T-helper 1 cell treated with Interleukin-12 subunit alpha and Interleukin-12 subunit beta and Interleukin-4 antibody, amounts not matched to agents 30 ng/mL and 1 ng/mL, for 36 hours (primary cell): ENCODE data around the gene CEACAM21. TPM values are rescaled to one million over a fixed set of nuclear protein-coding genes. Genes with fewer than 3 reads are reported as not detected.

Experiments
- intact Hi-C: fragments of 100-400 bp; cut with micrococcal nuclease; formaldehyde crosslinking; loops from one replicate; pipeline ENCODE4 v1.15.1; 2024
- total RNA-seq: library from RNA; stranded (reverse); gene quantifications from 2 replicates; pipeline ENCODE4 v1.2.3, GENCODE V29; 2022

CEACAM21 gene
- total RNA-seq, 1 donor from 2014 or later = 45.3 TPM

DNA sequence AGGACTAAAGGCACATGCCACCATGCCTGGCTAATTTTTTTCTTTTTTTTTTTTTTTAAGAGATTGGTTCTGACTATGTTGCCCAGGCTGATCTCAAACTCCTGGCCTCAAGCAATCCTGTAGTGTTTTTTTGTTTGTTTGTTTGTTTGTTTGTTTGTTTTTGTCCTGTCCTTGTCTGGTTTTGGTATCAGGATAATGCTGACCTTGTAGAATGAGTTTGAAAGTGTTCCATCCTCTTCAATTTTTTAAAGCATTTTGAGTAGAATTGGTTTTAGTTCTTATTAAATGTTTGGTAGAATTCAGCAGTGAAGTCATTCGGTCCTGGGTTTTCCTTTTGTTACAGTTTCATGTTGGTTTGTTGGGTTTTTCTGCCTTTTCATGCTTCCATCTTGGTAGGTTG, 31.7 kb downstream of the CEACAM21 start:
- intact Hi-C loops = no loop called here

- intact Hi-C loops = no loop called here
These were observed 34.8 kb downstream of the CEACAM21 start for GRCh38 chr19:41610789-41611188.

DNA sequence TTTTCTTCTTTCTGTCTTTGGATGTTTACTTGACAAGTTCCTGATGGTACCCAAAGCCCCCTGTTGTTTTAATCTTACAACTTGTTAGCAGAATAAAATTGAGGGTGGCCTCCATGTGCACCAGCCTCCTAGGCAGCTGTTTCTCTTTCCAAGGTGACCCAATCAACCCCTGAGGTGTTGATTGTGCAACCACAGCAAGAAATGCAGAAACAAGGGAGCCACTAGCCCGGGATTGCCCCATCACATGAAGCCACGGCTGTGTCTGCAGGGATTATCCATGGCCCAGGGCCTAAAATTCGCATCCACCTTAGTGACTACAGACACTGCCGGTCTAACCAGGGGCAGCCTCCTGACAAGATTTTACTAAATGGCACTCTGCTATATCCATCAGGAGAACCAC, 36.5 kb downstream of the CEACAM21 start:
- intact Hi-C loops = no loop called here

GRCh38 chr19:41615207-41615606, 39.2 kb downstream of the CEACAM21 start:
- intact Hi-C loops = no loop called here

DNA sequence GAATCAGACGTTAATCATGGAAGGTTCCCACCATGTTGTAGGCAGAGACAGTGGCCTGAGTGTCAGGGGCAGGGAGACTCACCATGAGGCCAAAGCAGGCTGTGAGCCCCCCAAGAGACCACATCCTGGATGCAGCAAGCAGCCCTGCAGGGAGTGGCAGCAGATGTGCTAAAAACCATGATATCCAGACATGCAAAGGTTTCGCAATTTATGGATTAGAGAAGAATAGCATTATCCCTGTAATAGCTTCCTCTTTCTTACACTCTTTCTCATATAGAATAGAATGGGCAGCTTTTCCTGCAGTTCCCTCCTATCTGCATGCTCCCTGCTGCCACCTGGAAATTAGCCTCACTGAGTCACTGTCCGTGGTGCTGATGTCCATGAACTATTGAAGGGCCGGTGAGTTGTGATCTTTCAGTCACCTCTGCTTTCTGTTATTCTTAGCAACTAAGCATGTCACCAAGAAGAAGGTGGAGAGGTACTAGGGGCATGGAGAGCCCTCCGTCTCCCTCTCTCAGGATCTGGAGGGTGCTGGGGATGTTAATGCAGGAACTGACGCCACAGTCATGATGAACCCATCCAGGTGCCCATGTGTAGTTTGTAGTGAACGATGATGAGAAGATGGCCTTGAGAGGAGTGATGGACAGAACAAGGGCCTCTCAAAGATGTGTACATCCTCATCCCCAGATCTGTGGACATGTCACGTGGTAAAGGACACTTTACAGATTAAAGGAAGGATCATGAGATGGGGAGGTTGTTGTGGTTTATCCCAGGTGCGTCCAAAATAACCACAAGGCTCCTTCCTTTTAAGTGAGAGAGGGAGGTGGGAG, 41.0 kb downstream of the CEACAM21 start:
- intact Hi-C loops = no loop called here

GRCh38 chr19:41617941-41618730, 42.2 kb downstream of the CEACAM21 start:
- intact Hi-C loops = no loop called here

GRCh38 chr19:41619018-41619556, 43.1 kb downstream of the CEACAM21 start:
- intact Hi-C loops = no loop called here

DNA sequence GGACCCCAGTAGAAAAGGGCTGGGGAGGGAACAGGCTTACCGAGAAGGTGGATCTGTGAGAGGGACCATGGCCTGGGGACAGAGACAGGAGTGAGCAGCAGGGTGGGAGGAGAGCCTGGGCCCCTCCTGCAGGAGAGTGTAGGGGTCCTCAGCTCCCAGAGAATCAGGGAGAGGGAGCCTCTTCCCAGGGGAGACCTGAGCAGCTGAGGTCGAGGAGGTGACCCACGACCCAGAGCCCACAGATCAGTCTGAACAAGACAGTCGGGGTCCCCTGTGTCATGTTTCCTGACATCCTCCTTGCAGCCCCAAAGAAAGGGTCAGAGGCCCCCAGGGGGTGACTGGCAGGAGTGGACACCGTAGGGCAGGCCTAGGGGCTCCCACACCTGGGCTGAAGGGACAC, 44.2 kb downstream of the CEACAM21 start:
- intact Hi-C loops = no loop called here

- intact Hi-C loops = no loop called here
These were observed 45.3 kb downstream of the CEACAM21 start for GRCh38 chr19:41621226-41621625.

DNA sequence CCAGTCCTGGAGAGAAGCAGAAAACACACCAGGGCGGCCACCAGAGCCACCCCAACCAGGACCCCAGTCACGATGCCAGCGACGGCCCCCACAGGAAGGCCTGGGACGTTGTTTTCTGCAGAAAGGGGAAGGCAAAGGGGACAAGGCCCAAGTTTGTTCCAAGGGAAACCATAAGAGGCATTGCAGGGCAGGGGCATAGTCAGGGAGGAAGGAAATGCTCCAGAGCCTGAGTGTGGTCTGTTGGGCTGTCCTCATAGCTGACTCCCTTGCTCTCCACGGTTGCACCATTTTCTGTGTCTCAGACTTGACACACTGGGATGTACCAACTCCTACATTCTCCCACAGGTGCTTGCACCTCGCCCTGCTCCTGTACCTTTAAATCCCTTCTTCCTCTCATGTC, 45.7 kb downstream of the CEACAM21 start:
- intact Hi-C loops = no loop called here

DNA sequence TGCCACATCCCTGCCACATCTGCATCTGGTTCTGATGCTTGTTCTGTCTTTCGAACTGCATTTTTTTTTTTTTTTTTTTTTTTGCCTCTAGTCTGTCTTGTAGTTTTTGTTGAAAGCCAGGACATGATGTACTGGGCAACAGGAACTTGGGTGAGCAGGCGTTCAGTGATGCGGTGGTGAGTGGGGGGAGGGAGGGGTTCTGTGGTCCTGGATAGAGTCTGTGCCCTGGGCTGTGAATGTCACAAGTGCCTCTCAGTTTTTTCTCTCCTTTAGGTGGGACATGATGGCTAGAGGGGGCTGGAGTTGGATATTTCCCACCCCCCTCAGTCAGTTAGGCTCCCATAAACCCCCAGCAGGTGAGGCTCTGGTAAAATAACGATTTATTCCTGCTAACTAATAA, 47.4 kb downstream of the CEACAM21 start:
- intact Hi-C loops = no loop called here

GRCh38 chr19:41624515-41624914, 48.5 kb downstream of the CEACAM21 start:
- intact Hi-C loops = no loop called here

- intact Hi-C loops = no loop called here
These were observed 49.0 kb downstream of the CEACAM21 start for GRCh38 chr19:41624937-41625336.

DNA sequence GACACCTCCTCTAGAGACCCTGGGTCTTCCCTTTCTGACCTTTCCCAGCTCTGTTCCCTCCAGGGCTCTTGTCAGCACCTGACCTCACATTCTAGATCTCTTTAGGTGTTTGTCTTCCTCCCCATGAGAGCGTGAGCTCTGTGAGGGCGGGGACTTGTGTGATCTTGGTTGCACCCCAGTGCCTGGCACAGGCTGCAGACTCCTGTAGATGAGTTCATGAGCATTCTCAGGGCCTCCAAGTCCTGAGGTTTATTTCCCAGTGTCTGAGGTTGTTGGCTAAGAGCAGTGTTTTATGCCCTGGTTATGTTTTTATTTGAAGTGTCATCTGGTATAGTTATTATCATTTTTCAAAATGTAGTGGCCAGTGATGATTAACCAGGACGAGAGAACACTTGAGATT, 50.3 kb downstream of the CEACAM21 start:
- intact Hi-C loops = no loop called here

- intact Hi-C loops = no loop called here
These were observed 50.9 kb downstream of the CEACAM21 start, which contains the start of gene CEACAM4 for GRCh38 chr19:41626877-41627276. Gene CEACAM4 (minus strand): TSS chr19:41627074. CDS start chr19:41626963, 111 bp downstream.

GRCh38 chr19:41627966-41628675, 52.2 kb downstream of the CEACAM21 start:
- intact Hi-C loops = no loop called here

Other genes starting within 250 kb of the CEACAM21 start
- 157 and 159 TPM in 2 replicates for gene TGFB1, start 222.2 kb upstream of the CEACAM21 start, total RNA-seq
- 11.1 and 11.8 TPM in 2 replicates for gene B9D2, start 212.0 kb upstream of the CEACAM21 start, total RNA-seq
- gene TMEM91, start 199.6 kb upstream of the CEACAM21 start, total RNA-seq = 3.8 and 4.9 TPM in 2 replicates
- 31.3 and 37.6 TPM in 2 replicates for gene EXOSC5, start 178.8 kb upstream of the CEACAM21 start, total RNA-seq
- gene BCKDHA, start 178.3 kb upstream of the CEACAM21 start, total RNA-seq = 13.8 and 18.2 TPM in 2 replicates
- gene B3GNT8, start 148.8 kb upstream of the CEACAM21 start, total RNA-seq = 1.1 and 1.8 TPM in 2 replicates
- gene DMAC2, start 136.3 kb upstream of the CEACAM21 start, total RNA-seq = 42.0 and 42.8 TPM in 2 replicates
- not detected in 2 replicates for gene ERICH4, start 133.0 kb upstream of the CEACAM21 start, total RNA-seq
- not detected in 2 replicates for gene CEACAM4, start 50.9 kb downstream of the CEACAM21 start, total RNA-seq
- not detected in 2 replicates for gene CEACAM7, start 112.1 kb downstream of the CEACAM21 start, total RNA-seq
- not detected in 2 replicates for gene CEACAM5, start 132.5 kb downstream of the CEACAM21 start, total RNA-seq
- gene CEACAM6, start 179.4 kb downstream of the CEACAM21 start, total RNA-seq = not detected in 2 replicates
- not detected in 2 replicates for gene CEACAM3, start 220.4 kb downstream of the CEACAM21 start, total RNA-seq